Keratinocyte (primary cell): ENCODE results near the gene C10orf95. TPM values are rescaled to one million over a fixed set of nuclear protein-coding genes. Genes with fewer than 3 reads are reported as not detected.
A peak's percentile ranks its signal among the peaks of the same experiment; 100 is the strongest.

Experiments used
- DNase-seq: peaks from one replicate; pipeline ENCODE4 v3.0.0-alpha.2; 2011; ENCODE audit warnings: low read depth, missing footprints, low spot score
- FAIRE-seq: peaks from 2 replicates; lab custom pipeline; 2011; peaks lifted over from hg19 to GRCh38; lab: Jason Lieb, UNC
- H2AFZ ChIP-seq: 2 replicates; pipeline ENCODE4 v1.6.0; 2012; ENCODE audit warnings: low read length, control low read depth, inconsistent platforms; ENCODE audit not compliant: control insufficient read depth
- H3K27ac ChIP-seq: 2 replicates; pipeline ENCODE4 v1.5.1; 2011; ENCODE audit warnings: low read length; ENCODE audit not compliant: control insufficient read depth, insufficient read depth
- H3K27me3 ChIP-seq: 3 replicates; pipeline ENCODE4 v1.6.0; 2011; ENCODE audit warnings: low read length; ENCODE audit not compliant: control insufficient read depth, insufficient read depth; ENCODE audit errors: extremely low read depth
- H3K36me3 ChIP-seq, 2 experiments: 2 replicates in 1 of 2; 3 replicates in 1 of 2; pipeline ENCODE4 v1.5.1; 2011; ENCODE audit warnings: low read length in 2 of 2, mild to moderate bottlenecking in 1 of 2; ENCODE audit not compliant: control insufficient read depth in 2 of 2, insufficient read depth in 2 of 2; ENCODE audit errors: extremely low read depth in 1 of 2
- H3K4me1 ChIP-seq: 3 replicates; pipeline ENCODE4 v1.5.1; 2011; ENCODE audit warnings: low read length; ENCODE audit not compliant: control insufficient read depth, insufficient read depth; ENCODE audit errors: extremely low read depth
- H3K4me2 ChIP-seq: 3 replicates; pipeline ENCODE4 v1.6.0; 2011; ENCODE audit warnings: low read depth, low read length; ENCODE audit not compliant: control insufficient read depth, insufficient read depth; ENCODE audit errors: extremely low read depth
- H3K4me3 ChIP-seq, 3 experiments: fragments of 200-600 bp in 1 of 3; sonication (generic) in 1 of 3; 2 replicates in 2 of 3; 3 replicates in 1 of 3; pipeline ENCODE4 v1.5.1; 2011 to 2016; ENCODE audit warnings: low read length in 3 of 3, mild to moderate bottlenecking in 3 of 3, control low read depth in 2 of 3, inconsistent platforms in 1 of 3, low read depth in 1 of 3, mixed read lengths in 1 of 3, mixed run types in 1 of 3, moderate library complexity in 1 of 3; ENCODE audit not compliant: control insufficient read depth in 2 of 3, insufficient read depth in 2 of 3; ENCODE audit errors: extremely low read depth in 1 of 3
- H3K79me2 ChIP-seq: 2 replicates; pipeline ENCODE4 v1.6.0; 2012; ENCODE audit warnings: low read length; ENCODE audit not compliant: control insufficient read depth, insufficient read depth
- H3K9ac ChIP-seq: 3 replicates; pipeline ENCODE4 v1.6.0; 2011; ENCODE audit warnings: low read length; ENCODE audit not compliant: control insufficient read depth, insufficient read depth; ENCODE audit errors: extremely low read depth
- H3K9me1 ChIP-seq: 3 replicates; pipeline ENCODE4 v1.6.0; 2011; ENCODE audit warnings: low read length; ENCODE audit not compliant: control insufficient read depth, insufficient read depth; ENCODE audit errors: extremely low read depth
- H3K9me3 ChIP-seq: 2 replicates; pipeline ENCODE4 v1.5.1; 2012; ENCODE audit warnings: low read depth, low read length; ENCODE audit not compliant: control insufficient read depth
- H4K20me1 ChIP-seq: 3 replicates; pipeline ENCODE4 v1.6.0; 2011; ENCODE audit warnings: low read length; ENCODE audit not compliant: control insufficient read depth, insufficient read depth; ENCODE audit errors: extremely low read depth
- EZH2 ChIP-seq: IDR thresholded peaks from one replicate; pipeline ENCODE4 v1.6.1; 2012; ENCODE audit warnings: inconsistent platforms, mild to moderate bottlenecking, low read length, moderate library complexity
- dilution Hi-C: fragments of 300-500 bp; cut with MboI; formaldehyde crosslinking; loops from one replicate; pipeline ENCODE4 v1.7.0; 2020; ENCODE audit warnings: low sequenced_read_pairs; ENCODE audit not compliant: extremely low pct_ligation_motif_present
- polyA plus RNA-seq, 5 experiments: library from polyadenylated mRNA; depleted of rRNA in 3 of 5; stranded (reverse) in 3 of 5; stranded (forward) in 1 of 5; unstranded in 1 of 5; fragments of >200 nt; gene quantifications; 1 replicate in 1 of 5; 2 replicates in 3 of 5; 3 replicates in 1 of 5; pipeline versions ENCODE4 v1.2.1 to v1.2.3, GENCODE V29; 2011 to 2012; ENCODE audit warnings: missing spikeins in 2 of 5, low read depth in 1 of 5, low replicate concordance in 1 of 5
- TF ChIP-seq, protein P1 (sequence below), 3 experiments: IDR thresholded peaks in 1 of 3; conservative IDR thresholded peaks in 1 of 3; optimal IDR thresholded peaks in 1 of 3; 2 replicates in 2 of 3; 3 replicates in 1 of 3; pipeline versions ENCODE3 to v1.5.1; 2011; ENCODE audit warnings: low read length in 3 of 3, mild to moderate bottlenecking in 3 of 3, moderate library complexity in 2 of 3, control low read depth in 1 of 3, inconsistent platforms in 1 of 3; ENCODE audit not compliant: insufficient read depth in 2 of 3; ENCODE audit errors: extremely low read depth in 1 of 3

The C10orf95 gene
- polyA plus RNA-seq, 1 donor (not counting 4 experiments of a cell fraction or from before 2014, with no cell fraction given) = 0.63 TPM

DNA sequence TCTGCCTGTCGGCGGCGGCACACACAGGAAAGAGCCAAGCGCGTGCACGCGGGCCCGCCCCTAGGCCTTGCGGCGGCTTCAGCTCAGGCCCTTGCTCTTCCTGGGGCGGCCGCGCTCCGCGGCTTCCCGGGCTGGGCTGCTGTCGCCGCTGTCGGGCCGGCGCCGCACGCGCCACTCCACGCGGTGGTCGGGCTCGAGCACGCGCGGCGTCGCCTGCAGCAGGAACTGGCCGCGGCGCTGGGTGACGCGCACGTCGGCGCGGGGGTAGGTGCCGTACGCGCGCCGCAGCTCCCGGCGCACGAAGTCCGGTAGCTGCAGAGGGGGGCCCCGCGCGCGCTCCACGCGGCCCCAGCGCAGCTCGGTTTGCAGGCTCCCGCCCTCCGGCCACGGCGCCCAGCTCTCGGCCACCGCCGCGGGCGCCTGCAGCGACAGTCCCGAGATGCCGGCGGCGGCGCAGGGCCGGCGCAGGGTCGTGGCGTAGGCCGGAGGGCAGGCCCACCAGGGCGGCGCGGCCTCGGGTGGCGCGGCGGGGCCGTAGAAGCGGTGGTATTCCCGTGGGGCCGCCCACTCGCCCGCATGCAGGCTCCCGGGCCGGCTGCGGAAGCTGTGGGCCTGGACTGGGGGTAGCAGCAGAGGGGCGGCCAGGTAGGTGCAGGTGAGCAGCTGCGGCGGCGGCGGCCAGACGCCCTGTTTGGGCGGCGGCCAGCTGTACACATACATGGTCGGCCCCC lies 804 bp downstream of the C10orf95 start:
- Histone ChIP-seq H3K36me3 (no peaks in the 10 kb centered on the region), H3K9me1 (no peaks in the 10 kb centered on the region), H3K79me2 (peaks cover 1% of the 10 kb centered on the region), H3K9me3 (no peaks in the 10 kb centered on the region), H3K4me2 (peak overlapping the region; percentile 97), H3K27ac (peak overlapping the region; percentile 85), H4K20me1 (no peaks in the 10 kb centered on the region), H2AFZ (peak overlapping the region; percentile 92), H3K9ac (peak overlapping the region; percentile 87), H3K27me3 (no peaks in the 10 kb centered on the region), H3K4me3 (peak overlapping the region; percentile 73 to 100 (median 75)), H3K4me1 (peaks cover 23% of the 10 kb centered on the region)
- TF ChIP-seq, protein P1, sequence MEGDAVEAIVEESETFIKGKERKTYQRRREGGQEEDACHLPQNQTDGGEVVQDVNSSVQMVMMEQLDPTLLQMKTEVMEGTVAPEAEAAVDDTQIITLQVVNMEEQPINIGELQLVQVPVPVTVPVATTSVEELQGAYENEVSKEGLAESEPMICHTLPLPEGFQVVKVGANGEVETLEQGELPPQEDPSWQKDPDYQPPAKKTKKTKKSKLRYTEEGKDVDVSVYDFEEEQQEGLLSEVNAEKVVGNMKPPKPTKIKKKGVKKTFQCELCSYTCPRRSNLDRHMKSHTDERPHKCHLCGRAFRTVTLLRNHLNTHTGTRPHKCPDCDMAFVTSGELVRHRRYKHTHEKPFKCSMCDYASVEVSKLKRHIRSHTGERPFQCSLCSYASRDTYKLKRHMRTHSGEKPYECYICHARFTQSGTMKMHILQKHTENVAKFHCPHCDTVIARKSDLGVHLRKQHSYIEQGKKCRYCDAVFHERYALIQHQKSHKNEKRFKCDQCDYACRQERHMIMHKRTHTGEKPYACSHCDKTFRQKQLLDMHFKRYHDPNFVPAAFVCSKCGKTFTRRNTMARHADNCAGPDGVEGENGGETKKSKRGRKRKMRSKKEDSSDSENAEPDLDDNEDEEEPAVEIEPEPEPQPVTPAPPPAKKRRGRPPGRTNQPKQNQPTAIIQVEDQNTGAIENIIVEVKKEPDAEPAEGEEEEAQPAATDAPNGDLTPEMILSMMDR (optimal IDR thresholded peaks at IDR 0.05 in 1 of 3, IDR thresholded peaks at IDR 0.05 in 1 of 3, conservative IDR thresholded peaks at IDR 0.05 in 1 of 3; ENCODE audit: extremely low read depth in 1 of 3, insufficient read depth in 2 of 3, low read length in 3 of 3) = no peak
- no peak for TF ChIP-seq EZH2
- DNase-seq (no peak), FAIRE-seq (no peak)
- dilution Hi-C loops = no loop called here

DNA sequence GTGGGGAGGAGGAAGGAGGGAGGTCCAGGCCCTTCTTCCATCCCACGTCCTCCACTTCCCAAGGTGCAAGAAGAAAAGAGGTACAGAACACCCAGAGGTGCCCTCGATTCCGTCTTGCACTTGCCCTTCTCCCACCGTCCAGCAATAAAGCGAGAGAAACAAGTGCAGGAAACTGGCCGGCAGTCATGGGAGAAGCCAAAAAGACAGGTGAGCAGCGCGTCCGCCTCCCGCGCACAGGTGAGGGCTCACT lies 1.3 kb downstream of the C10orf95 start:
- Histone ChIP-seq H3K9me1 (no peaks in the 10 kb centered on the region), H3K4me3 (peak overlapping the region; percentile 73 to 100 (median 75)), H3K9me3 (no peaks in the 10 kb centered on the region), H2AFZ (peak overlapping the region; percentile 92), H3K9ac (peak overlapping the region; percentile 87), H3K27me3 (no peaks in the 10 kb centered on the region), H3K4me2 (peak overlapping the region; percentile 97), H3K79me2 (peaks cover 1% of the 10 kb centered on the region), H4K20me1 (no peaks in the 10 kb centered on the region), H3K36me3 (no peaks in the 10 kb centered on the region), H3K4me1 (peaks cover 23% of the 10 kb centered on the region), H3K27ac (peak overlapping the region; percentile 85)
- TF ChIP-seq EZH2 = no peak
- TF ChIP-seq, protein P1 (optimal IDR thresholded peaks at IDR 0.05 in 1 of 3, IDR thresholded peaks at IDR 0.05 in 1 of 3, conservative IDR thresholded peaks at IDR 0.05 in 1 of 3; ENCODE audit: extremely low read depth in 1 of 3, insufficient read depth in 2 of 3, low read length in 3 of 3) = peak in 2 of 3 experiments; percentile 20 to 21
- no peak for FAIRE-seq
- dilution Hi-C loops = no loop called here
- no peak for DNase-seq
